ENCODE data around the gene FARSA.
A peak's percentile ranks its signal among the peaks of the same experiment; 100 is the strongest.
"Not testable (repeated sequence)": the region's sequence is repeated elsewhere in the genome, so short reads cannot be mapped to it uniquely, and the experiment has no call there.

FARSA gene

DNA sequence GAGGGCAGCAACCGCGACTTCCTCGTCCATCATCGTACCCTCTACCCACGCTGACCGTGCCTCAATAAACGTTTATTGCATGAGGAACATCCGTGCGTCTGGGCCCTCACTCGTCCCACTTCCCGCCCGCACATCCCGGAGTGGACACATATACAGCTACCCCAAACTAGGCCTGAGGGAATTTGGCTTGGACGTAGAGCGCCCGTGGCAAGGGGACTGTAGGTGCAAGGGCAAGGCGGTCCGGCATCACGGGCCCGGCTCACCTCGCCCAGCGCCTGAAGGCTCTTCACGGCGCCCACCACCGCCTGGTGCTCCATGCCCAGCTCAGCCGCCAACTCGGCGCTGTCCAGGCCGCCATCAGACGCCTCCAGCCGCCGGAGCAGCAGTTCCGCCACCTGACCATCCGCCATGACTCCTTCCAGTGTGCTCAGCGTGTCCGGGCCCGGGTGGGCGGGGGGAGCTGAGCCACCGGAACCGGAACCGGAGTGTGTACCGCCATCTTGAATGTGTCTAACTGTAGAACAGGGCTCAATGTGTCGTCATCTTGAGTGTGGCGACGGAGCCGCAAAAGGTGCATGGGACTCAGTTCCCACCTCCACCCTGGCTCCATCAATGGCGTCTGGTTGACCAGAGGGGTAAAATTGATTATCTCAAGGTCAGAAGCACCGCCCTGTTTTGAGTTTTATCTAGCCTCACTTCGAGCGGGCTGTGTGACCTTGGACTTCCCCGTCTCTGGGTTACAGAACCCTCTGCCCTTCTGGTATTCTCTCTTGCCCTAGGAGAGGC is at the start of gene FARSA:
Gene FARSA, minus strand, starts transcription at position 425 of the 786 bp plus-strand sequence. Its CDS starts 15 bp downstream, at position 410.
- DNase-seq (ENCODE audit: extremely low spot score, insufficient read length, low read depth): peak; percentile 85
- peak; percentile 94 for FAIRE-seq

DNA sequence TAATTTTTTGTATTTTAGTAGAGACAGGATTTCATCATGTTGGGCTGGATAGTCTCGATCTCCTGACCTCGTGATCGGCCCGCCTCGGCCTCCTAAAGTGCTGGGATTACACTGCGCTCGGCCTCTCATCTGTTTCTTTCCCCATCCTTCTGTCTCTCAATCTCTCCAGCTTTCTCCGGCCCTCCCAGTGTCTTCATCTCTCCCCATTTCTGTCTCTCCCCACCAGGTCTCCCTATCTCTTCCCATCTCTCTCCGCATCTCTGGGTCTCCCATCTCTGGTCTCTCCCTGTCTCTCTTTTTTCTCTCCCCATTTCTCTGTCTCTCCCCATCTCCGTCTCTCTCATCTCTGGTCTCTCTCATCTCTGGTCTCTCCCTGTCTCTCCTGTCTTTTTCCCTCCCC is 49.6 kb upstream of the FARSA start:
- FAIRE-seq (no peak), DNase-seq (ENCODE audit: extremely low spot score, insufficient read length, low read depth) (no peak)

- FAIRE-seq: no peak
- no peak for DNase-seq (ENCODE audit: extremely low spot score, insufficient read length, low read depth)
Measured at GRCh38 chr19:12982648-12983047, 49.1 kb upstream of the FARSA start.

- no peak for FAIRE-seq
- no peak for DNase-seq (ENCODE audit: extremely low spot score, insufficient read length, low read depth)
Measured at GRCh38 chr19:12979974-12980373, 46.5 kb upstream of the FARSA start.

DNA sequence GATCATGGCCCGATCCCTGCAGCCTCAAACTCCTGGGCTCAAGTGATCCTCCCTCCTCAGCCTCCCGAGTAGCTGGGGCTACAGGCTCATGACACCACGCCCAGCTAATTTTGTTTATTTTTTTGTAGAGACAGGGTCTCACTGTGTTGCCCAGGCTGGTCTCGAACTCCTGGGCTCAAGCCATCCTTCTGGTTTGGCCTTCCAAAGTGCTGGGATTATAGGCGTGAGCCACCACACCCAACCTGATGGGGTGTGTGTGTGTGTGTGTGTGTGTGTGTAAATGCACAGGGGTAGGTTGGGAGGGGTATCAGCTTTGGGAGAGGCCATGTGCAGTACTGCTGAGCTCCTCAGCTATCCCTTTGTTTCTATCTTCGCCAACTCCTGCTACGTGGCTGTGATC is 42.6 kb upstream of the FARSA start:
- FAIRE-seq; DNase-seq (ENCODE audit: extremely low spot score, insufficient read length, low read depth): not testable (repeated sequence)

- DNase-seq (ENCODE audit: extremely low spot score, insufficient read length, low read depth) (no peak), FAIRE-seq (no peak)
Measured at GRCh38 chr19:12975221-12975741, 41.8 kb upstream of the FARSA start.

DNA sequence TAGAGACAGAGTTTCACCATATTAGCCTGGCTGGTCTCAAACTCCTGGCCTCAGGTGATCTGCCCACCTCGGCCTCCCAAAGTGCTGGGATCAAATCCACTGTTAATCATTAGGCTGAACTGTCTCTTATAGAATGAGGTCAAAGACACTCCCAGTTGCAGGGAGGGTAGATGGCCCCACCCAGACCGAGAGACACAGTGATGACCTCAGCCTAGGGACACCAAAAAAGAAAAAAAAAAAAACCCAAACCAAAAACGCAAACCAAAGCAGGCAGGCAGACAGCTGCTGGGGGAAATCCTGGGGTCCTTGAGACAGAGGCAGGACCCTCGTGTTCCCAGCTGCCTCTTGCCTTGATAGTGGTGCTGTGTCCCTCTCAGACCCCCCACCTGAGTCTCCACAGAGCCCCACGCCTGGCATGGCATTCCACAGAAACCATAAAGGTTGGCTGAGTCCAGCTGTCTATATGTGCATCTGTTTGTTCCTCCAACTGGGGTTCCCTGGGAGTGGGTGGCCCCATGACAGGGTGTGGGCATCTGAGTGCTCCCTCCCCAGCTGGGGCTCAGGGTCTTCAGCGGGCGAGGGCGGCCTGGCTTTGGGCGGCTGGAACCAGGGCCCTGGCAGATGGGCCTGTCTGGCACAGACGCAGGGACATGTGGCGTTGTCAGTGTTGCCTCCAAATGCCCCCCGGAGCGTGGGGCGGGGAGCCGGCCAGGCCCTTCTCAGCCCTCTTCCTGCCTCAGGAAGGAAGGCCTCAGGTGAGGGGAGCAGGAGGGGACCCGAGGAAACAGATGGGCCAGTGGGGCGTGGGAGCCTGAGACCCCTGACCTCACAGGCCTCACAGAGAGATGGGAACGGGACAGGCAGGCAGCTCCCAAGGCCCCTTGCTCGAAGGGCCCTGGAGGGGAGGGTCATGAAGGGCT is 41.0 kb upstream of the FARSA start:
- DNase-seq (ENCODE audit: extremely low spot score, insufficient read length, low read depth) (no peak), FAIRE-seq (no peak)

DNA sequence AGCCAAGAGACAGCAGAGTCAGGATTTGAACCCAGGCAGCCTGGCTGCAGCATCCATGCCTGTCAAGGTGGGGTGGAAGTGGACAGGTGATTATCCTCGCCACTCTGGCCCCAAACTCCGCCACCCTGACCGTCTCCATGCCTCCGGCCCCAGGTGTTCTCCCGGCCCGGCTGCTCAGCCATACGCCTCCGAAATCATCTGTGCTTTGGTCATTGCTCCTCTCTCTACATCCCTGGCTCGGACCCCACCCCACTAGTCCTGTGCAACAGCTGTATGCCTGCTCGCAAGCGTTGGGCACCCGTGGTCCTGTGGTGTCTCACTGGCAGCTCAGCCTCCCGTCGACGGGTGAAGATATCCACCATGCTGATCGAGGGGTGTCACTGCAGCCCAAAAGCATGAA is 39.7 kb upstream of the FARSA start:
- DNase-seq (ENCODE audit: extremely low spot score, insufficient read length, low read depth): no peak
- no peak for FAIRE-seq

GRCh38 chr19:12970070-12970820 is 36.7 kb upstream of the FARSA start:
- DNase-seq (ENCODE audit: extremely low spot score, insufficient read length, low read depth) (no peak), FAIRE-seq (no peak)

GRCh38 chr19:12969292-12969988 is 35.9 kb upstream of the FARSA start, which contains the start of gene DAND5:
TSS of gene DAND5 (plus strand) at chr19:12969576. CDS start at chr19:12969661, 85 bp downstream.
- no peak for FAIRE-seq

GRCh38 chr19:12967907-12968306 is 34.4 kb upstream of the FARSA start:
- FAIRE-seq (no peak), DNase-seq (ENCODE audit: extremely low spot score, insufficient read length, low read depth) (no peak)

More at GRCh38 chr19:12969292-12969988, 35.9 kb upstream of the FARSA start, which contains the start of gene DAND5:
- DNase-seq (ENCODE audit: extremely low spot score, insufficient read length, low read depth): no peak

DNA sequence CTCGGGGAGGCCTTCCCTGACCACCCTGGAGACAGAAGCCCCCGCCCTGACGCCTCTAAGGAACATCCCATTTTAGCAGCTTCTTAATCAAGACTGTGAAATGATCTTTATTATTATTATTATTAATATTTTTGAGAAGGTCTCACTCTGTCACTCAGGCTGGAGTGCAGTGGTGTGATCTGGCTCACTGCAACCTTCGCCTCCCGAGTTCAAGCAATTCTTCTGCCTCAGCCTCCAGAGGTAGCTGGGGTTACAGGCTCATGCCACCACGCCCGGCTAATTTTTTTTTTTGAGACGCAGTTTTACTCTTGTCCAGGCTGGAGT is 32.3 kb upstream of the FARSA start:
- DNase-seq (ENCODE audit: extremely low spot score, insufficient read length, low read depth) (no peak), FAIRE-seq (no peak)

- DNase-seq (ENCODE audit: extremely low spot score, insufficient read length, low read depth): peak; percentile 75
- peak; percentile 81 for FAIRE-seq
Measured at GRCh38 chr19:12965017-12965811, 31.7 kb upstream of the FARSA start.

DNA sequence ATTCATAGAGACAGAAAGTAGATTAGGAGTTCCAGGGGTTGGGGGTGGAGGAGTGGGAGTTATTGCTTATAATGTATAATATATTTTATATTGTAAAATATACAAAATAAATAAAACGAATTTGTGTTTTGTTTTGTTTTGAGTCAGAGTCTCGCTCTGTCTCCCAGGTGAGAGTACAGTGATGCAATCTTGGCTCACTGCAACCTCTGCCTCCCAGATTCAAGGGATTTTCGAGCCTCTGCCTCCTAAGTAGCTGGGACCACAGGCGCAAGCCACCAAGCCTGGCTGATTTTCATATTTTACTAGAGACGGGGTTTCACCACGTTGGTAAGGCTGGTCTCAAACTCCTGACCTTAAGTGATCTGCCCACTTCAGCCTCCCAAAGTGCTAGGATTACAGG is 26.0 kb upstream of the FARSA start:
- no peak for DNase-seq (ENCODE audit: extremely low spot score, insufficient read length, low read depth)
- no peak for FAIRE-seq

- not testable (repeated sequence) for DNase-seq (ENCODE audit: extremely low spot score, insufficient read length, low read depth); FAIRE-seq
Measured at GRCh38 chr19:12957389-12957952, 24.0 kb upstream of the FARSA start.

- FAIRE-seq (peak; percentile 78), DNase-seq (ENCODE audit: extremely low spot score, insufficient read length, low read depth) (peak; percentile 76)
Measured at GRCh38 chr19:12956446-12957388, 23.2 kb upstream of the FARSA start, which contains the start of gene GADD45GIP1. TSS of gene GADD45GIP1 (minus strand) at chr19:12957223. CDS start at chr19:12957212, 11 bp downstream.

DNA sequence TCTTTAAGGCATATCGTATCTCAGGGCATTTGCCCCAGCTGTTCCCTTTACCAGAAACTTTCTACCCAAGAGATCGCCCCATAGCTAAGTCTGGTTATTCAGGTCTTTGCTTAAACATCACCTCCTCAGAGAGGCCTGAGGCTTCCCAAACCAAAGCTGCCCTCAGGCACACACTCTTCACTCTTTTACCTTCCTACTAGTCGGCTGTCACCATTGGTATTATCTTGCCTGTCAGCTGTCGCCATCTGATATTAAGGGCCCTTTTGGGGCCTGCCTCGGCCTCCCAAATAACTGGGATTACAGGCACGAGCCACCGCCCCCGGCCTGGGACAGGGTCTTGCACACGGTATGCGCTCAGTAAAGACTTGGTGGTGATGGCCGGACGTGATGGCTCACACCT is 22.5 kb upstream of the FARSA start:
- no peak for FAIRE-seq
- no peak for DNase-seq (ENCODE audit: extremely low spot score, insufficient read length, low read depth)
